Endometrium (tissue), 2 donors: ENCODE results near the gene TMPRSS9.

Source experiments
- FAIRE-seq: peaks from 2 replicates; lab custom pipeline; 2012; peaks lifted over from hg19 to GRCh38; lab: Jason Lieb, UNC
- donor health status: control.
- donor health status: control.

TMPRSS9 gene

GRCh38 chr19:2359992-2360685 is at the start of gene TMPRSS9:
Gene TMPRSS9, plus strand, starts transcription at chr19:2360265. Its CDS starts 29,521 bp downstream, at chr19:2389786.
- FAIRE-seq, result no peak

- no peak for FAIRE-seq
Observed at GRCh38 chr19:2311093-2311492, 49.0 kb upstream of the TMPRSS9 start.

- no peak for FAIRE-seq
Observed at GRCh38 chr19:2312820-2313501, 47.1 kb upstream of the TMPRSS9 start.

- no peak for FAIRE-seq
Observed at GRCh38 chr19:2315121-2315817, 44.8 kb upstream of the TMPRSS9 start.

- FAIRE-seq, result no peak
Observed at GRCh38 chr19:2315818-2316353, 44.2 kb upstream of the TMPRSS9 start.

- FAIRE-seq, result no peak
Observed at GRCh38 chr19:2317300-2317699, 42.8 kb upstream of the TMPRSS9 start.

- FAIRE-seq, result no peak
Observed at GRCh38 chr19:2317756-2318155, 42.3 kb upstream of the TMPRSS9 start.

GRCh38 chr19:2318923-2319322 is 41.1 kb upstream of the TMPRSS9 start:
- no peak for FAIRE-seq

GRCh38 chr19:2319551-2319950 is 40.5 kb upstream of the TMPRSS9 start:
- FAIRE-seq, result no peak

- FAIRE-seq, result no peak
Observed at GRCh38 chr19:2320049-2320448, 40.0 kb upstream of the TMPRSS9 start.

- FAIRE-seq, result no peak
Observed at GRCh38 chr19:2320939-2321338, 39.1 kb upstream of the TMPRSS9 start.

GRCh38 chr19:2321565-2322283 is 38.3 kb upstream of the TMPRSS9 start:
- FAIRE-seq, result no peak

GRCh38 chr19:2323707-2324106 is 36.4 kb upstream of the TMPRSS9 start:
- no peak for FAIRE-seq

- no peak for FAIRE-seq
Observed at GRCh38 chr19:2324220-2324948, 35.7 kb upstream of the TMPRSS9 start.

GRCh38 chr19:2325281-2326046 is 34.6 kb upstream of the TMPRSS9 start:
- no peak for FAIRE-seq

GRCh38 chr19:2326699-2327360 is 33.2 kb upstream of the TMPRSS9 start:
- no peak for FAIRE-seq

- peak; percentile 78 for FAIRE-seq
Observed at GRCh38 chr19:2327773-2328400, 32.2 kb upstream of the TMPRSS9 start.

- FAIRE-seq, result no peak
Observed at GRCh38 chr19:2328401-2329148, 31.5 kb upstream of the TMPRSS9 start, which contains the start of the genes LSM7 and SPPL2B. Gene LSM7, minus strand, starts transcription at chr19:2328586. Its CDS starts 20 bp downstream, at chr19:2328566. Gene SPPL2B, plus strand, starts transcription at chr19:2328684. Its CDS starts 26 bp downstream, at chr19:2328710.

- FAIRE-seq, result no peak
Observed at GRCh38 chr19:2329149-2329478, 31.0 kb upstream of the TMPRSS9 start.
